ENCODE measurements around the gene APOBEC3F.

APOBEC3F gene

DNA sequence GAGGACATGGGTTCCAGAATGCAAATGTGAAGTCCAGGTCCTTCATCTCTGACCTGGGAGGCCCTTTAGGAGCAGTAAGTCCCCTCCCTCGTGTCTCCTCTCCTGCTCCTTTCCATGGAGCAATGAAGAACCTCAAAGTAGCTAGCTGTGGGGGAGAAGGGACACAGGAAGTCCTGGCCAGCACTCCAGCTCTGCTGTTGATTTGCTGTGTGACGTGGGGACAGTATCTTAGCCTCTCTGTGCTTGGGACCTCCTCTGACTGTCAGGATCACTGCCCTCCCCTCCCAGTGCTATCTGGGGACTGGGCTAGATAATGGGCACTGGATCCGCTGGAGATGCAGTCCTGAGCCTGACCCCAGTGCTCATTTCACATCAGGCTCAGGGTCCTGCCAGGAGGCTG lies 55.3 kb downstream of the APOBEC3F start:
- DNase-seq, result no peak

DNA sequence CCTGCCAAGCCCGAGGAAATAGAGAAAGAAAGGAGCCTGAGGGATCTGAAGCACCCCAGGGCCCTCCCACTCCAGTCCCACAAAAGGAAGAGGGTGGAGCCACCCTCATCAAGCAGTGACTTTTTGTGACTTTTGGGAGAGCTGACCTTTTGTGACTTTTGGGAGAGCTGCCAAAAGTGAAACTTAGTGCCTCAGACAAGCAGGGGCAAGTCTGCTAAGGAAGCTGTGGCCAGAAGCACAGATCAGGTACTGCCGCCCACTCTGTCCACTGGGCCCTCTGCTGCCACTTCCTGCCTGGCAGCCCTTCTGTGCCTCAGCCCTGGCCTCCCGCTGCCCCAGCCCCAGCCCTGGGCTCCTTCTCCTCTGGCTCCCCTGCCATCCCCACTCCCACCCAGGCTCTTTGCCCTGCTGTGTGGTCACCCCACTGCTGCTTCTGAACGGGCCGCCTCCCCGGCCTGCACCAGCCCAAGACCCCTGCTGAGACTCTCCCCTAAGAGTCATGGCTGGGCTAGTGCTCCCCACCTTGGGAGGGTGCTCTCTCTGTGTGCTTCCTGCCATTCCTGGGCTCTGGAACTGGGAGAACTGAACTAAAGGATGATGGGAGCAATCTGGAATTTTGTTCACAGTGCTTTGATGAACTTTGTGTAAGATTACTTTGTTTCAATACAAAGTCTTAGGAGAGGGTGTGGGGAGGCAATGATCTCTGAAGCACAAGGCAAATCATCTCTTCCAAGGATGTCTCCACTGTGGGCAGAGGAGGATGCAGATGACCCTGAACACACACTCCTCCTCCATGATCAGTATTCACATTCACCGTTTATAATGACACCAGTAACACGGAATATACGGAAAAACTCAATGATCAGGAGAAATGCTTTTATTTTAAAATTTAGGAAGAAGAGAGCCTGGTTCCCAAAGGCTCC lies 56.7 kb downstream of the APOBEC3F start, which contains the start of gene APOBEC3H:
TSS of gene APOBEC3H (plus strand) at position 147 of the 923 bp plus-strand sequence. CDS start 3,035 bp downstream, outside the sequence.
- DNase-seq, result peak; percentile 13

DNA sequence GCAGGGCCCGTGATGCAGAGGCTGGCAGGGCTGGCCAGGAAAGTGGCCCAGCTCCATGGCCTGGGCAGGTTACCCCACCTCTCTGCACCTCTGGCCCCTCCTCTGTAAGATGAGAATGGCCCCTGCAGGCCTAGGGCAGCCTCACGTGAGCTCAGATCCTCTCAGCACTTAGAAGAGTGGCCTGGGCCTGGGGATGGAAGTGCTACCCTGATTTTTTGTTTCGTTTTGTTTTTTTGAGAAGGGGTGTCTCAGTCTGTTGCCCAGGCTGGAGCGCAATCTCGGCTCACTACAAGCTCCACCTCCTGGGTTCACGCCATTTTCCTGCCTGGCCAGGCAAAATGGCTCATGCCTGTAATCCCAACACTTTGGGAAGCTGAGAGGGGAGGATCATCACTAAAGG lies 57.4 kb downstream of the APOBEC3F start:
- no peak for DNase-seq

DNA sequence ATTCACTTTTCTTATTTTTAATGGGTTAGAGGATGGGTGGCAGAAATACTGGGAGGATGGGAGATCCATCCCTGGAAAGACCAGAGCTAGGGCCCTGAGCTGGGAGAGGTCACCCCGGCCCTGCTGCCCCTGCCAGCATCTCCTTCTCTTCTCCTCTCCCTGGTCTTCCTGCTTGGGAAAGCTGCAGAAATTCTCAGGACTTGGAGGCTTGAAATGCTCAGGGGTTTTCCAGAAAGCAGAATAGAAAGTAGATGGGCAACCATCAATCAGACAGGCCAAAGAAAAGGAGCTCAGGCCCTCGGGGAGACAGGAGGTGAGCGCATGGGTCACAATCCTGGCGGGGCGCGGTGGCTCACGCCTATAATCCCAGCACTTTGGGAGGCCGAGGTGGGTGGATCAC lies 57.9 kb downstream of the APOBEC3F start:
- no peak for DNase-seq

- DNase-seq, result no peak
Observed at GRCh38 chr22:39101226-39101625, 60.6 kb downstream of the APOBEC3F start.

- DNase-seq, result no peak
Observed at GRCh38 chr22:39103431-39103830, 62.8 kb downstream of the APOBEC3F start.
